H1 (cell line): Measurements from ENCODE around the gene KCNJ5. TPM values are rescaled to one million over a fixed set of nuclear protein-coding genes. Genes with fewer than 3 reads are reported as not detected.
A peak's percentile ranks its signal among the peaks of the same experiment; 100 is the strongest.

Experiments
- CTCF ChIA-PET: fragments of 300-600 bp; sonication (Branson Sonifier 250); formaldehyde crosslinking; loops from one replicate; lab custom pipeline; 2021; ENCODE audit not compliant: partially characterized antibody; lab: Charles Lee
- POLR2A ChIA-PET: fragments of 300-600 bp; sonication (Branson Sonifier 250); formaldehyde crosslinking; loops from one replicate; lab custom pipeline; 2021; ENCODE audit warnings: inconsistent platforms; ENCODE audit not compliant: partially characterized antibody; lab: Charles Lee
- DNase-seq, 2 experiments: peaks; one replicate each; pipeline versions ENCODE4 v3.0.0 to v3.0.0-alpha.2; 2010 to 2022; ENCODE audit warnings: low spot score in 2 of 2, low read depth in 1 of 2, mixed read lengths in 1 of 2
- FAIRE-seq: peaks from 2 replicates; lab custom pipeline; 2011; peaks lifted over from hg19 to GRCh38; lab: Jason Lieb, UNC
- H2AFZ ChIP-seq: 2 replicates; pipeline ENCODE4 v1.8.1; 2012; ENCODE audit warnings: low read length, inconsistent platforms
- H2AK5ac ChIP-seq: 2 replicates; pipeline ENCODE4 v1.6.1; 2013; ENCODE audit warnings: low read depth, low read length
- H2BK120ac ChIP-seq: replicated peaks from 2 replicates; pipeline ENCODE3; 2013; ENCODE audit warnings: low read depth, low read length, inconsistent platforms
- H2BK12ac ChIP-seq: 2 replicates; pipeline ENCODE4 v1.6.1; 2013; ENCODE audit warnings: low read depth, low read length
- H2BK15ac ChIP-seq: 2 replicates; pipeline ENCODE4 v1.6.1; 2013; ENCODE audit warnings: low read length
- H2BK20ac ChIP-seq: 2 replicates; pipeline ENCODE4 v1.6.1; 2013; ENCODE audit warnings: low read length
- H2BK5ac ChIP-seq: 2 replicates; pipeline ENCODE4 v1.6.1; 2013; ENCODE audit warnings: low read depth, low read length
- H3K14ac ChIP-seq: 2 replicates; pipeline ENCODE4 v1.6.1; 2013; ENCODE audit warnings: inconsistent platforms; ENCODE audit not compliant: insufficient read length
- H3K18ac ChIP-seq: 2 replicates; pipeline ENCODE4 v1.6.1; 2013; ENCODE audit warnings: low read length; ENCODE audit errors: extremely low read depth
- H3K23ac ChIP-seq: 2 replicates; pipeline ENCODE4 v1.6.1; 2013; ENCODE audit warnings: inconsistent platforms; ENCODE audit not compliant: insufficient read length
- H3K23me2 ChIP-seq: 2 replicates; pipeline ENCODE4 v1.6.1; 2013; ENCODE audit warnings: low read depth, low read length
- H3K27ac ChIP-seq: 2 replicates; pipeline ENCODE4 v1.6.1; 2011; ENCODE audit warnings: low read depth, low read length, inconsistent platforms
- H3K27me3 ChIP-seq, 4 experiments: replicated peaks in 1 of 4; 1 replicate in 1 of 4; 2 replicates in 3 of 4; pipeline versions ENCODE4 v1.6.1 to v1.8.1; 2011 to 2013; ENCODE audit warnings: low read length in 3 of 4, mild to moderate bottlenecking in 3 of 4, inconsistent platforms in 2 of 4, mixed read lengths in 2 of 4, moderate library complexity in 1 of 4; ENCODE audit not compliant: control insufficient read depth in 3 of 4, insufficient read depth in 3 of 4; ENCODE audit errors: extremely low read depth in 1 of 4
- H3K36me3 ChIP-seq, 4 experiments: 2 replicates each; pipeline versions ENCODE4 v1.6.1 to v1.8.1; 2011 to 2013; ENCODE audit warnings: mild to moderate bottlenecking in 4 of 4, low read length in 3 of 4, moderate library complexity in 2 of 4, control low read depth in 1 of 4, inconsistent platforms in 1 of 4; ENCODE audit not compliant: insufficient read depth in 4 of 4, control insufficient read depth in 2 of 4
- H3K4ac ChIP-seq: replicated peaks from 2 replicates; pipeline ENCODE3; 2013; ENCODE audit warnings: low read length, low read depth, mixed read lengths, inconsistent platforms; ENCODE audit not compliant: insufficient read length
- H3K4me1 ChIP-seq, 4 experiments: replicated peaks in 1 of 4; 1 replicate in 1 of 4; 2 replicates in 3 of 4; pipeline versions ENCODE4 v1.6.1 to v1.8.1; 2011 to 2013; ENCODE audit warnings: low read length in 3 of 4, inconsistent platforms in 2 of 4, mixed read lengths in 1 of 4; ENCODE audit not compliant: insufficient read depth in 4 of 4, control insufficient read depth in 3 of 4
- H3K4me2 ChIP-seq, 2 experiments: 2 replicates each; pipeline versions ENCODE4 v1.6.1 to v1.8.1; 2011 to 2013; ENCODE audit warnings: low read depth in 2 of 2, low read length in 2 of 2, control low read depth in 1 of 2, inconsistent platforms in 1 of 2, mild to moderate bottlenecking in 1 of 2; ENCODE audit not compliant: insufficient read depth in 1 of 2
- H3K4me3 ChIP-seq, 4 experiments: fragments of 200-600, 300-600 bp in 1 of 4; sonication (generic), shearing (Covaris generic), sonication (Bioruptor Twin) in 1 of 4; 2 replicates each; pipeline versions ENCODE4 v1.5.1 to v1.8.1; 2011 to 2016; ENCODE audit warnings: low read length in 4 of 4, low read depth in 3 of 4, control low read depth in 2 of 4, inconsistent platforms in 2 of 4, mild to moderate bottlenecking in 2 of 4, mixed read lengths in 1 of 4, moderate library complexity in 1 of 4; ENCODE audit not compliant: insufficient read depth in 2 of 4; ENCODE audit errors: extremely low read depth in 1 of 4
- H3K56ac ChIP-seq: replicated peaks from 2 replicates; pipeline ENCODE3; 2013; ENCODE audit warnings: low read depth, mild to moderate bottlenecking, mixed read lengths, low read length, inconsistent platforms; ENCODE audit not compliant: insufficient read length
- H3K79me1 ChIP-seq: 2 replicates; pipeline ENCODE4 v1.6.1; 2013; ENCODE audit warnings: low read depth, low read length, control low read depth
- H3K79me2 ChIP-seq, 2 experiments: 2 replicates each; pipeline versions ENCODE4 v1.6.1 to v1.8.1; 2012 to 2013; ENCODE audit warnings: low read length in 2 of 2, mild to moderate bottlenecking in 2 of 2, inconsistent platforms in 1 of 2; ENCODE audit not compliant: insufficient read depth in 2 of 2, control insufficient read depth in 1 of 2
- H3K9ac ChIP-seq, 4 experiments: replicated peaks in 1 of 4; 1 replicate in 1 of 4; 2 replicates in 3 of 4; pipeline versions ENCODE4 v1.6.1 to v1.8.1; 2011 to 2013; ENCODE audit warnings: low read depth in 3 of 4, low read length in 3 of 4, control low read depth in 2 of 4, mild to moderate bottlenecking in 2 of 4, moderate library complexity in 2 of 4, inconsistent platforms in 1 of 4; ENCODE audit errors: extremely low read depth in 1 of 4
- H3K9me3 ChIP-seq, 2 experiments: 2 replicates each; pipeline versions ENCODE4 v1.6.1 to v1.8.1; 2012 to 2013; ENCODE audit warnings: mild to moderate bottlenecking in 2 of 2, moderate library complexity in 2 of 2, control low read depth in 1 of 2, inconsistent platforms in 1 of 2, low read depth in 1 of 2, low read length in 1 of 2, mixed read lengths in 1 of 2; ENCODE audit not compliant: insufficient read depth in 2 of 2
- H4K20me1 ChIP-seq, 2 experiments: replicated peaks in 1 of 2; 2 replicates each; pipeline versions ENCODE3 to v1.8.1; 2011 to 2013; ENCODE audit warnings: inconsistent platforms in 2 of 2, low read length in 2 of 2, mild to moderate bottlenecking in 1 of 2; ENCODE audit not compliant: insufficient read depth in 2 of 2, control insufficient read depth in 1 of 2
- H4K5ac ChIP-seq: 2 replicates; pipeline ENCODE4 v1.6.1; 2013; ENCODE audit warnings: low read length, low read depth, mixed read lengths, inconsistent platforms; ENCODE audit not compliant: insufficient read length
- H4K8ac ChIP-seq: 2 replicates; pipeline ENCODE4 v1.8.0; 2013; ENCODE audit warnings: mild to moderate bottlenecking, moderate library complexity, low read length, inconsistent platforms; ENCODE audit not compliant: insufficient read depth; ENCODE audit errors: extremely low read depth
- H4K91ac ChIP-seq: replicated peaks from 2 replicates; pipeline ENCODE3; 2013; ENCODE audit warnings: low read length, mixed read lengths, inconsistent platforms; ENCODE audit not compliant: insufficient read length
- ATF2 ChIP-seq: IDR thresholded peaks from 2 replicates; pipeline ENCODE4 v1.6.1; 2012; ENCODE audit warnings: low read length, inconsistent platforms
- EP300 ChIP-seq, 2 experiments: IDR thresholded peaks; 1 replicate in 1 of 2; 2 replicates in 1 of 2; pipeline ENCODE4 v1.6.1; 2011 to 2012; ENCODE audit warnings: low read depth in 2 of 2, low read length in 2 of 2, mild to moderate bottlenecking in 2 of 2, borderline replicate concordance in 1 of 2, inconsistent platforms in 1 of 2, moderate library complexity in 1 of 2
- FOSL1 ChIP-seq: IDR thresholded peaks from 2 replicates; pipeline ENCODE4 v1.6.1; 2011; ENCODE audit warnings: mild to moderate bottlenecking, low read depth, low read length, moderate library complexity; ENCODE audit not compliant: insufficient read depth
- MAFK ChIP-seq: IDR thresholded peaks from 2 replicates; pipeline ENCODE4 v1.6.1; 2012; ENCODE audit warnings: low read depth, mild to moderate bottlenecking, improper control_type of control experiment, low read length
- MAX ChIP-seq: IDR thresholded peaks from 2 replicates; pipeline ENCODE4 v1.6.1; 2012; ENCODE audit warnings: inconsistent platforms
- WGBS, 2 experiments: shearing (Covaris generic) in 1 of 2; methylation state at CpG; one replicate each; pipeline versions ENCODE4 v1.1.6 to v1.1.7; 2013 to 2015; ENCODE audit warnings: low lambda C conversion rate in 2 of 2, mixed read lengths in 2 of 2, inconsistent platforms in 1 of 2, low coverage in 1 of 2, missing lambda C conversion rate in 1 of 2; ENCODE audit not compliant: insufficient replicate concordance in 2 of 2, insufficient coverage in 1 of 2, insufficient read length in 1 of 2; ENCODE audit errors: extremely low coverage in 1 of 2, missing lambda C conversion rate in 1 of 2; 5-methylcytosine and 5-hydroxymethylcytosine counted together
- polyA plus RNA-seq, 7 experiments: library from polyadenylated mRNA; depleted of rRNA in 3 of 7; stranded (reverse) in 5 of 7; unstranded in 2 of 7; fragments of >200 nt in 5 of 7; fragments of 200-250 nt in 2 of 7; gene quantifications; 1 replicate in 5 of 7; 2 replicates in 1 of 7; 4 replicates in 1 of 7; pipeline versions ENCODE4 v1.2.1 to v1.2.3, GENCODE V29; 2011 to 2013; ENCODE audit warnings: missing spikeins in 2 of 7, mixed read lengths in 2 of 7
- total RNA-seq: library from RNA; stranded (reverse); fragmentation: NEBNext Ultra II Directional; extraction: Animal tissue kit (Norgen Biotek cat#: 25700); gene quantifications from 2 replicates; pipeline ENCODE4 v1.2.1, GENCODE V29; 2021

Gene KCNJ5
- total and polyA plus RNA-seq, 2 of the 8 experiments (the other 6 are each of a cell fraction or from before 2014, with no cell fraction given) = 0.05 TPM; not detected in 1

DNA sequence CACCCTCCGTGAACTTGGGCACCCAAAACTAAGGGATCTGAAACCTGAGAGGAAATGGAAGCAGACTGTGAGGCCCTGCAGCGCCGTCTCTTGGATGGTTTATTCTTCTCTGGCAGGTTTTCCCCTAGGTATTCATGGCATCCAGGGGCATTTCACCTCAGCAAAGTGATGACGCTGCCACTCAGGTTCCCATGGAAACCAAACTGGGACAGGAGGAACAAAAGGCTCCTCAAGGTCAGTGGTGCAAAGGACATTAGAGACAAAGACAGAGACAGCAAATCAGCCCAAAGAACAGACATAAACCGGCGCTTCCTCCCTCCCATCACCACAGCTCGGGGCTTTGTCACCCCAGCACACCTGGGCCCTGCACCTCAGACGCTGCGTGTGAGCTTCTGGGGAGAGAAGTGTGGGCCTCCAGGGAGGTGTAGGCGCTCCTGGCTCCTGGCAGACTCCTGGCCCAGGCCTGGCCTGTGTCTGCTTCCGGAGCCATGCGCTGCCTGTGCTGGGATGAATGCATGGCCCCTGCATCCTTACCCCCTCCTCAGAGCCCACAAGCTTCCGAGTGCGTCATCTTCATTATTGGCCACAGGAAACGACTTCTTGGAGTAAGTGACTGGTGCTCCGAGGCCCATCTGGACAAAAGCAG, 45.6 kb downstream of the KCNJ5 start:
- H4K91ac ChIP-seq = no peak overlapping the region
- no peaks in the 10 kb centered on the region for H3K79me2 ChIP-seq
- DNase-seq (peak; percentile 39 to 65), FAIRE-seq (peak; percentile 87)
- H2BK12ac ChIP-seq = peak overlapping the region; percentile 82; the same call in 1 of the 2 replicates
- peaks cover 0 to 20% (median 10%) of the 10 kb centered on the region in 4 experiments; a peak in 6 of 7 replicates for H3K27me3 ChIP-seq
- H2BK120ac ChIP-seq = no peak overlapping the region
- no peaks in the 10 kb centered on the region for H3K36me3 ChIP-seq
- ChIA-PET CTCF (interaction anchor here (0.7 to 14.7 kb wide), 12 partner anchors 8 to 421 kb away, joined by 3 to 243 read pairs (median 6); partner anchors contain the start of gene KCNJ5), POLR2A (interaction anchor here (1.1 kb wide), 1 partner anchor 45 kb away, joined by 6 read pairs; no protein-coding TSS in a partner anchor)
- H3K4ac ChIP-seq = no peak overlapping the region
- peak overlapping the region in 2 of 4 experiments; percentile 38 to 49; a peak in 4 of 7 replicates for H3K9ac ChIP-seq
- peaks cover 0 to 12% (median 9%) of the 10 kb centered on the region in 4 experiments; a peak in 6 of 7 replicates for H3K4me1 ChIP-seq
- 50% methylated on average over 16 of the region's 16 CpGs; no CpG with 5 or more reads in 1 of the 2 experiments for WGBS, 2 experiments
- no peak overlapping the region for H2AFZ ChIP-seq
- no peak overlapping the region for H3K14ac ChIP-seq
- no peak overlapping the region for H3K23ac ChIP-seq
- no peak overlapping the region for H4K5ac ChIP-seq
- no peak overlapping the region for H3K56ac ChIP-seq
- no peaks in the 10 kb centered on the region for H3K23me2 ChIP-seq
- H2AK5ac ChIP-seq = no peak overlapping the region; the same call in 1 of the 2 replicates
- H3K4me3 ChIP-seq = no peak overlapping the region
- H3K4me2 ChIP-seq = peak overlapping the region; percentile 7 to 46; a peak in 2 of 4 replicates
- no peak overlapping the region for H2BK5ac ChIP-seq
- H3K79me1 ChIP-seq = no peaks in the 10 kb centered on the region
- peak overlapping the region; percentile 58; the same call in 1 of the 2 replicates for H4K8ac ChIP-seq
- peak overlapping the region; percentile 21; the same call in 1 of the 2 replicates for H2BK20ac ChIP-seq
- peak overlapping the region; percentile 29; the same call in 1 of the 2 replicates for H2BK15ac ChIP-seq
- peak overlapping the region; percentile 66; the same call in 1 of the 2 replicates for H3K18ac ChIP-seq
- peaks cover 0 to 2% of the 10 kb centered on the region in 2 experiments; a peak in 1 of 4 replicates for H3K9me3 ChIP-seq
- peak overlapping the region; percentile 46 for H3K27ac ChIP-seq
- H4K20me1 ChIP-seq = no peaks in the 10 kb centered on the region
- TF ChIP-seq MAFK = no peak
- TF ChIP-seq EP300 (IDR thresholded peaks at IDR 0.05; ENCODE audit: borderline replicate concordance in 1 of 2, low read depth in 2 of 2, low read length in 2 of 2) = peak in 1 of 2 experiments; percentile 80; a peak in 1 of 3 replicates
- peak; percentile 16; the same call in 1 of the 2 replicates for TF ChIP-seq MAX
- TF ChIP-seq ATF2 = no peak
- no peak for TF ChIP-seq FOSL1
